ENCODE measurements around the gene CCNI.
"Not testable (repeated sequence)": the region's sequence is repeated elsewhere in the genome, so short reads cannot be mapped to it uniquely, and the experiment has no call there.

CCNI gene

GRCh38 chr4:77037736-77038135 is 38.1 kb downstream of the CCNI start:
- DNase-seq = no peak

GRCh38 chr4:77037168-77037567 is 38.6 kb downstream of the CCNI start:
- not testable (repeated sequence) for DNase-seq

- DNase-seq = no peak
Measured at GRCh38 chr4:77036206-77036605, 39.6 kb downstream of the CCNI start.

GRCh38 chr4:77035153-77035552 is 40.6 kb downstream of the CCNI start:
- no peak for DNase-seq

GRCh38 chr4:77031544-77031943 is 44.2 kb downstream of the CCNI start:
- no peak for DNase-seq

- DNase-seq = not testable (repeated sequence)
Measured at GRCh38 chr4:77029757-77030156, 46.0 kb downstream of the CCNI start.

- DNase-seq = no peak
Measured at GRCh38 chr4:77028246-77028645, 47.5 kb downstream of the CCNI start.

- no peak for DNase-seq
Measured at GRCh38 chr4:77026322-77026704, 49.5 kb downstream of the CCNI start.

GRCh38 chr4:77025643-77026321 is 50.0 kb downstream of the CCNI start:
- DNase-seq = no peak

- no peak for DNase-seq
Measured at GRCh38 chr4:77023920-77024319, 51.9 kb downstream of the CCNI start.

GRCh38 chr4:77022560-77023179 is 53.1 kb downstream of the CCNI start:
- DNase-seq = no peak

- peak; percentile 48 for DNase-seq
Measured at GRCh38 chr4:77021614-77022089, 54.1 kb downstream of the CCNI start.

- DNase-seq = no peak
Measured at GRCh38 chr4:77020017-77020416, 55.8 kb downstream of the CCNI start.

- no peak for DNase-seq
Measured at GRCh38 chr4:77015390-77015789, 60.4 kb downstream of the CCNI start.

GRCh38 chr4:77014256-77014655 is 61.5 kb downstream of the CCNI start:
- DNase-seq = no peak

GRCh38 chr4:77012726-77013125 is 63.1 kb downstream of the CCNI start:
- DNase-seq = no peak

- no peak for DNase-seq
Measured at GRCh38 chr4:77010841-77011354, 64.9 kb downstream of the CCNI start.

GRCh38 chr4:77009511-77010115 is 66.2 kb downstream of the CCNI start:
- no peak for DNase-seq

- DNase-seq = peak; percentile 29
Measured at GRCh38 chr4:77007358-77008230, 68.2 kb downstream of the CCNI start.

GRCh38 chr4:77006753-77007353 is 68.9 kb downstream of the CCNI start:
- DNase-seq = no peak

- DNase-seq = no peak
Measured at GRCh38 chr4:77003400-77003799, 72.4 kb downstream of the CCNI start.

- no peak for DNase-seq
Measured at GRCh38 chr4:77002321-77003107, 73.3 kb downstream of the CCNI start.

Measured in hematopoietic multipotent progenitor cell treated with erythropoietin and hydrocortisone succinate and interleukin-3 and kit ligand, for 6 days (in vitro differentiated cells).